COLO829 (cell line): ENCODE results near the gene CEACAM3.
A peak's percentile ranks its signal among the peaks of the same experiment; 100 is the strongest.

Source experiments
- DNase-seq: peaks from one replicate; pipeline ENCODE4 v3.0.0; 2012; ENCODE audit warnings: low spot score

CEACAM3 gene

DNA sequence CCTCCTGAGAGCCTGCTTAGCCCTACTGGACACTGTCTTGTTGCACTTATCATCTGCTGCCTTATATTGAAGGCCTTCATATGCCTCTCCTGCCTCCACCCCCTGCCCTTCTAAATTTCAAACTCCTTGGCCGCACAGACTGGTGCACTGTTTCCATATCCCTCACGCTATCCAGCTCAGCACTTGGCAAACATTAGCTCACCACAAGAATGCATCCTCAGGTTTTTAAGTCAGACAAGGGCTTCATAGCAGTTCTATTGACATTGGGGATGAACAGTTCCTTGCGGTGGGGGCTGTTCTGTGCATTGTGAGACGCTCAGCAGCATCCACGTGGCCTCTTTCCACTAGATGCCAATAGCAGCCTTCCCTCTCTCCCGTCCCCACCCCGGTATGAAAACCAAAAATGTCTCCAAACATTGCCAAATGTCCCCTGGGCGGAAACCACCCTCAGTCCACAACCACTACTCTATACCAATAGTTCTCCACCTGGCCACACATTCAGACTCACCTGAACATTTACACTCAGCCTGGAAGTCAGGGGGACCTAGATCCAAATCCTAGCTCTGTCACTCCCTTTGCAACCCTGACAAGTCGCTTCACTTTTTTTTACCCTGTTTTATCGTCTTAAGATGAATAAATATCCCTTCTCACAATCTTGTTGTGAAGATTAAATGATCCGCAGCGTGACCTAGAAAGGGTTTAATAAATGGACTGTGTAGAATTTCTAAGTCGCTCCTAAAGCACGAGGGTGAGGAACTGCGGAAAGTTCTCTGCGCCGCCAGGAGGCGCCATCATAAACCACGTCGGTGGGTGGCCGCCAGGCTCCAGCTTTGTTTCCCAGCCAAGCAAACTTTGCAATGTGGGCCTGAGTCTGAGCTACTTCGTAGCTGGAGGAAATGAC lies 3.6 kb upstream of the CEACAM3 start:
- DNase-seq: peak; percentile 53

DNA sequence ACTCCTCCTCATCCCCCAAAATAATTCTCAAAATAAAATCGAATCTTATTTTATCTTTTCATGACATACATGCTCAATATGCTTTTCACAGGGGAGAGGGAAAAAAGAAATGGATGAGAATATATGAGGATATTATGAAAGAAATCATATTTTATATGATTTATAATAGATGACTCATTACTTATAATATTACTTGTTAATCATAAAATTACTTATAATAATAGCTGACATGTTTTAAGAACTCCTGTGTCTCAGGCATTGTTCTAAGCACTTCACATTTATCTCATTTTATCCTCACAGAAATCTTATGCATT lies 3.0 kb upstream of the CEACAM3 start:
- DNase-seq: no peak

GRCh38 chr19:41795031-41795461 lies 1.3 kb upstream of the CEACAM3 start:
- DNase-seq: no peak

- DNase-seq: no peak
Observed at GRCh38 chr19:41796901-41797300, 514 bp downstream of the CEACAM3 start.

- no peak for DNase-seq
Observed at GRCh38 chr19:41799444-41800000, 3.1 kb downstream of the CEACAM3 start.

DNA sequence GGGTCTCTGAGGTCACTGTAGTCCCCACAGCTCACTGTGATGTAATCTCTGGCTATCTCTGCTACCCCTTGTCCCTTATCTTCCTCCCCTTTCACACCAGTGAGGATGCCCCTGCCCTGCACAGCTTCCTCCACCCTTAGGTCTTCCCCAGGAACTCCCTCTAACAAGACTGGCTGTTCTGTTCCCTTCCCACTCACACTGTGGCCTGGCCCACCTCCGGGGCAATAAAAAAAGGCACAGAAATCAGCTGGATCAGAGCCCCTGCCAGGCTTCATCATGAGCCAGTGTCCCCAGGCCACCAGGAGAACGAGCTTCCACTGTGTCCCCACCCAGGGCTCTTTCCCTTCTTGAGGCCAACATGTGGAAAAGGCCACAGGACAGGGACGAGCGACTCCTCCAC lies 4.6 kb downstream of the CEACAM3 start:
- no peak for DNase-seq

- no peak for DNase-seq
Observed at GRCh38 chr19:41801792-41802211, 5.4 kb downstream of the CEACAM3 start.

GRCh38 chr19:41802770-41803169 lies 6.4 kb downstream of the CEACAM3 start:
- DNase-seq: no peak

DNA sequence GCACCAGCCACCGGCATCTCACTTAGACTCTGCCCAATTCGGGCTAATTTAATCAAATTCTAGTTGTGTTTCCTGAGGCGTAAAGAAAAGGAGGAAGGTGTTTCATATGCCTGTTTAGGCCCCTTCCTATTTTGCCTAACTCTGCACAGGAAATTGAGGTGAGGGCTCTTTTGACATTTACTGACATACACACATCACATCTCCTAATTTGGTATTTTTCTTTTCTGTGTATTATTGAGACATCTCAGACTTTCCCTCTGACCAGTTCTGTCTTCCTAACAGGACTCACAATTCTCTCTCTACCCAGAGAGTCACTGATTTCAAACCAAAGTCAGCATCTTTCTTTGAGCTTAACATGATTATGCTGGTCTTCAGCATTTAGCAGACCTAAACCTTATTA lies 7.9 kb downstream of the CEACAM3 start:
- no peak for DNase-seq

DNA sequence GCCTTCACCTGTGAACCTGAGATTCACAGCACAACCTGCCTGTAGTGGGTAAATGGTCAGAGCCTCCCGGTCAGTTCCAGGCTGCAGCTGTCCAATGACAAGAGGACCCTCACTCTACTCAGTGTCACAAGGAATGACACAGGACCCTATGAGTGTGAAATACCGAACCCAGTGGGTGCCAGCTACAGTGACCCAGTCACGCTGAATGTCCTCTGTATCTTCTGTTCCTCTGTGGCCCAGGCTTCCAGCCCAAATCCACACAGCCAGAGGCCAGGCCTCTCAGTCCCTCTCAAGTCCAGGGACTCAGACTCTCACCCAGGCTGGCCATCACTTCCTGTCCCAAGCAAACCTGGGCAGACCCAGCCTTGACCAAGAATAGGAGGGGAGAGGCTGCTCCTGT lies 10.8 kb downstream of the CEACAM3 start:
- DNase-seq: no peak

DNA sequence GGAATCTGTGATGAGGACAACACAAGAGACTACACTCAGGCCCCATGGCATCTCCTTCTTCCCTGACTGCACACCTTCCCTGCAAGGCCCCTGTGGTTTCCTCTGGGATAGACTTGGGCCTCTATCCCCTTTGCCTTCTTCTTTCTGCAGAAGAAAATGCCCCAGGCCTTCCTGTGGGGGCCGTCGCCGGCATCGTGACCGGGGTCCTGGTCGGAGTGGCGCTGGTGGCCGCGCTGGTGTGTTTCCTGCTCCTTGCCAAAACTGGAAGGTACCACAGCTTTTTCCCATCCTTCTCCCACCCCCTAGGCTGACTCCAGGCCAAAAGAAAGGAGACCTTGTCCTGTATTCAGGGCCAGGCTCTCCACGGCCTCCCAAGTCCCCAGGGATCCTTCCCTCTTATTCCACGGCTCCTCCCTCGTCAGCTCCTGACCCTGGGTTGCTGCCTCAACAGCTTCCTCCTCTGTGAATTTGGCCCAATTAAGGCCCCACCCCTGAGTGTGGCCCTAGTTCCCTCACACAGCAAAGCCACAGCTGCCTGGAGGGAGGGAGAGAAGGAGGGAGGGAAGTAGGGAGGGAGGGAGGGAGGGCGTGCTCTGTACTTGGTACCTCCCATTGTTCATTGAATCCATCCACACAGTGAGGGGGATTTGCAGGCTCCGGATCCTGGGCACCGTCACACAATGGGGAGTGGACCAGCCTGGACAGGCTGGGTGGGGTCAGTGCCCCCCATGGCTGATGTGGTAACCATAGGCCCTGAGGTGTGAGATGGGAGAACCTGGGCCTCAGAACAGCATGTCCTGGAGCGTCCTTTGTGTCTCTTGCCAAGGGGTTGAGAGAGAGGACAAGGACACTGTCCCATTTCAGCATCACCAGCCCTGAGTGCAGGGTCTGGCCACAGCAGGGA lies 12.5 kb downstream of the CEACAM3 start:
- no peak for DNase-seq

DNA sequence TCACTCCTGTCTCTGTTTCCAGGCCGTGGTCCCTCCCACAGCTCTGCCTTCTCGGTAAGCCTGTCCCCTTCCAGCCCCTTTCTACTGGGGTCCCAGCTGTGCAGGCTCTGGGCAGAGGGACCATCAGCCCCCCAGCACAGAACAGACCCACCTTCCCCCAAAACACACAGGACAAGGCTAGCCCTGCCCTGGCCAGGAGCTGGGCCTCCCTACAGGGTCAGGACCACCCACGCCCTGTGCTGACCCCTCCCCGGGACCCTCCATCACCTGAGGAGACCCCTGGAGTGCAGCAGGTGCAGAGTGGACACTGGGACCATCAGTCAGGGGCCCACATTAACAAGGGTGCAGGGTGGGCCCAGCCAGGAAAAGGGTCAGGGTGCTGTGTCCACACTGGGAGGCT lies 13.9 kb downstream of the CEACAM3 start:
- DNase-seq: no peak

DNA sequence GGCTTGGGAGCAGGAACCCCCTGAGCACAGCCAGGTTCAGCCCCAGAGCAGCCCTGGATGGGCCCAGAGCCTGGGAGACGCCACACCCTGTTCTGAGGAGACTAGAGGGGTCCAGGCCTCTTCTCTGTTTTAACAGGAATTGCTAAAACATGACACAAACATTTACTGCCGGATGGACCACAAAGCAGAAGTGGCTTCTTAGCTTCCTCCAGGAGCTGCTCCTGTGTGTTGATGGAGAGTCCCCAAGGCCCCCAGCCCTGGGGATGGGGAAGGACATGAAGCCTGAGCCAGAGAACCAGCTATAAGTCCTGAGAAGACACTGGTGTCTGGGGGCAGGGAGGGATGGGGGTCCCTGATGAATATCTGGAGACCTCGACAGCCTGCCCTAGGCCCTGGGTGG lies 14.6 kb downstream of the CEACAM3 start:
- no peak for DNase-seq

- no peak for DNase-seq
Observed at GRCh38 chr19:41811981-41812380, 15.6 kb downstream of the CEACAM3 start.

- DNase-seq: no peak
Observed at GRCh38 chr19:41813911-41814310, 17.5 kb downstream of the CEACAM3 start.

- DNase-seq: no peak
Observed at GRCh38 chr19:41815301-41815700, 18.9 kb downstream of the CEACAM3 start.

DNA sequence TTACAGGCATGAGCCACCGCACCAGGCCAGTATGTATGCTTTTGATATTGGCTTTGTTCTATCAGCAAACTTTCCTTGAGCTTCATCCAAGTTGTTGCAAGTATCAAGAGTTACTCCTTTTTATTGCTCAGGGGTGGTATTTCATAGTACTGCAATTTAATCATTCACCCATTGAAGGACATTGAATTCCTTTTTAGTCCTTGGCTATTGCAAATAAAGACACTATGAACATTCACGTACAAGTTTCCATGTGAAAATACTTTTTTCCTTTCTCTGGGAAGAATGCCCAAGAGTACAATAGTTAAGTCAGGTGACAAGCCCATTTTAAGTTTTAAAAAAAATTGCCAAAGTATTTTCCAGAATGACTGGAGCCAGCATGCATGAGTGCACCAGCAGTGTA lies 20.4 kb downstream of the CEACAM3 start:
- DNase-seq: no peak

GRCh38 chr19:41821003-41821735 lies 24.8 kb downstream of the CEACAM3 start:
- DNase-seq: peak; percentile 54

DNA sequence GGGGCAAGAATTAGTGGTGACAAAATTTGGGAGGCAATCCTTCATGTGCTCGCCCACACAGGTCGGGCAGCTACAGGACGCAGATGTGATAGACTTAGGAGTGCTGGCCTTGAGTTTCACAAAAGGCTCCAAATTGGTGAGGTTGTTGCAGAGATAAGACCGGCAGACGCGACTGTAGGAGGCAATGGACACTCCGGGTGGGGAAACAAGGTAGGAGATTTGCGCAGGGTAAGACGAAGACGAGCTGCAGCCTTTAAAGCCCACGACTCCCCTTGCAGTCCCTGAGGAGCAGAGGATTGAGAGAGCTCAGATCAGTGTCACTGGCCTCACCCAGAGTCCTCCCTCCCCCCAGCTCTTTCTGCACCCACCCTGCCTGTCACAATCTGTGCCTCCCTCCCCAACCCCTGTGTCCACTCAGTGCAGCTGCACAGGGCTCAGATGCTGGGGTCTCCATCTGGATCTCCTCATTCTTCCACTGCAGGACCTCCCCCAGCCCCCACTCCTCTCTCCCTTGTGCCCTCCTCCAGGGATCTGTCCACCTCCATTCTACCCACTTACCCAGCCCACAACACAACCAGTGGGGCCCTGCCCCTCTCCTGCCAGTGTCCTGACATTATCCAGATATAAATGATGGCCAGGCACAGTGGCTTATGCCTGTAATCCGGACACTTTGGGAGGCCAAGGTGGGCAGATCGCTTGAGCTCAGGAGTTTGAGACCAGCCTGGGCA lies 41.8 kb downstream of the CEACAM3 start:
- DNase-seq: no peak

- no peak for DNase-seq
Observed at GRCh38 chr19:41839211-41839610, 42.8 kb downstream of the CEACAM3 start.

GRCh38 chr19:41843371-41843770 lies 47.0 kb downstream of the CEACAM3 start:
- no peak for DNase-seq
